ENCODE results near the gene DTNBP1.

GRCh38 chr6:15585760-15586214 lies 77.0 kb downstream of the DTNBP1 start:
- TF ChIP-seq CTCF (IDR thresholded peaks at IDR 0.05; ENCODE audit: low read length) (no peak), EZH2 (optimal IDR thresholded peaks at IDR 0.05; ENCODE audit: low read depth, low read length) (no peak)
